ENCODE results near the gene CDH8.

CDH8 gene

GRCh38 chr16:61940611-61941010 lies 95.6 kb downstream of the CDH8 start:
- DNase-seq: no peak
- TF ChIP-seq CTCF (IDR thresholded peaks at IDR 0.05; ENCODE audit: low read depth, low read length): no peak
- Histone ChIP-seq H3K9me3 (no peaks in the 10 kb centered on the region; the same call in 1 of the 2 replicates), H3K4me3 (ENCODE audit: low read depth, low read length) (no peak overlapping the region), H3K36me3 (no peaks in the 10 kb centered on the region), H3K4me1 (no peaks in the 10 kb centered on the region), H3K27me3 (no peaks in the 10 kb centered on the region)

GRCh38 chr16:61937646-61938045 lies 98.6 kb downstream of the CDH8 start:
- no peak for DNase-seq
- H3K4me3 ChIP-seq (ENCODE audit: low read depth, low read length): no peak overlapping the region
- H3K27me3 ChIP-seq: no peaks in the 10 kb centered on the region
- no peaks in the 10 kb centered on the region for H3K4me1 ChIP-seq
- no peaks in the 10 kb centered on the region; the same call in 1 of the 2 replicates for H3K9me3 ChIP-seq
- H3K36me3 ChIP-seq: no peaks in the 10 kb centered on the region
- no peak for TF ChIP-seq CTCF (IDR thresholded peaks at IDR 0.05; ENCODE audit: low read depth, low read length)

- TF ChIP-seq CTCF (IDR thresholded peaks at IDR 0.05; ENCODE audit: low read depth, low read length): peak; percentile 26; the same call in 1 of the 2 replicates
- H3K9me3 ChIP-seq: no peaks in the 10 kb centered on the region; the same call in 1 of the 2 replicates
- H3K36me3 ChIP-seq: no peaks in the 10 kb centered on the region
- no peak for DNase-seq
- no peak overlapping the region for H3K4me3 ChIP-seq (ENCODE audit: low read depth, low read length)
- no peaks in the 10 kb centered on the region for H3K4me1 ChIP-seq
- H3K27me3 ChIP-seq: no peaks in the 10 kb centered on the region
Measured at GRCh38 chr16:61936522-61936921, 99.7 kb downstream of the CDH8 start.

GRCh38 chr16:61934601-61935000 lies 101.6 kb downstream of the CDH8 start:
- Histone ChIP-seq H3K4me3 (ENCODE audit: low read depth, low read length) (no peak overlapping the region), H3K27me3 (no peaks in the 10 kb centered on the region), H3K9me3 (no peaks in the 10 kb centered on the region), H3K4me1 (no peaks in the 10 kb centered on the region), H3K36me3 (no peaks in the 10 kb centered on the region)
- no peak for DNase-seq
- no peak for TF ChIP-seq CTCF (IDR thresholded peaks at IDR 0.05; ENCODE audit: low read depth, low read length)

- Histone ChIP-seq H3K36me3 (no peaks in the 10 kb centered on the region), H3K4me1 (no peaks in the 10 kb centered on the region), H3K4me3 (ENCODE audit: low read depth, low read length) (no peak overlapping the region), H3K27me3 (no peaks in the 10 kb centered on the region), H3K9me3 (no peaks in the 10 kb centered on the region; the same call in 1 of the 2 replicates)
- no peak for TF ChIP-seq CTCF (IDR thresholded peaks at IDR 0.05; ENCODE audit: low read depth, low read length)
- DNase-seq: no peak
Measured at GRCh38 chr16:61929776-61930175, 106.5 kb downstream of the CDH8 start.

GRCh38 chr16:61926766-61927165 lies 109.5 kb downstream of the CDH8 start:
- no peak for TF ChIP-seq CTCF (IDR thresholded peaks at IDR 0.05; ENCODE audit: low read depth, low read length)
- Histone ChIP-seq H3K9me3 (no peaks in the 10 kb centered on the region; the same call in 1 of the 2 replicates), H3K4me1 (no peaks in the 10 kb centered on the region), H3K27me3 (no peaks in the 10 kb centered on the region), H3K4me3 (ENCODE audit: low read depth, low read length) (no peak overlapping the region), H3K36me3 (no peaks in the 10 kb centered on the region)
- DNase-seq: no peak

Measured in BE2C (cell line).